ENCODE results near the gene MAP3K7CL.
"Not testable (repeated sequence)": the region's sequence is repeated elsewhere in the genome, so short reads cannot be mapped to it uniquely, and the experiment has no call there.

MAP3K7CL gene

GRCh38 chr21:29151931-29152330 lies 21.5 kb downstream of the MAP3K7CL start:
- Mint-ChIP-seq H3K27me3 (no peaks in the 10 kb centered on the region), H3K4me3 (no peak overlapping the region), H3K9me3 (no peaks in the 10 kb centered on the region), H3K27ac (no peak overlapping the region), H3K4me1 (no peaks in the 10 kb centered on the region), H3K36me3 (peaks cover 24% of the 10 kb centered on the region)
- no peak for ATAC-seq

GRCh38 chr21:29152916-29153315 lies 22.5 kb downstream of the MAP3K7CL start:
- H3K27me3 Mint-ChIP-seq: no peaks in the 10 kb centered on the region
- no peak overlapping the region for H3K4me3 Mint-ChIP-seq
- no peak for ATAC-seq
- H3K36me3 Mint-ChIP-seq: peaks cover 24% of the 10 kb centered on the region
- no peaks in the 10 kb centered on the region for H3K4me1 Mint-ChIP-seq
- no peak overlapping the region for H3K27ac Mint-ChIP-seq
- H3K9me3 Mint-ChIP-seq: no peaks in the 10 kb centered on the region

- Mint-ChIP-seq H3K4me1 (no peaks in the 10 kb centered on the region), H3K9me3 (no peaks in the 10 kb centered on the region), H3K4me3 (no peak overlapping the region), H3K27me3 (no peaks in the 10 kb centered on the region), H3K36me3 (peaks cover 24% of the 10 kb centered on the region), H3K27ac (no peak overlapping the region)
- no peak for ATAC-seq
Observed at GRCh38 chr21:29154270-29154669, 23.8 kb downstream of the MAP3K7CL start.

GRCh38 chr21:29155118-29155932 lies 24.9 kb downstream of the MAP3K7CL start:
- Mint-ChIP-seq H3K27me3 (no peaks in the 10 kb centered on the region), H3K4me1 (no peaks in the 10 kb centered on the region), H3K36me3 (peaks cover 25% of the 10 kb centered on the region), H3K27ac (no peak overlapping the region), H3K9me3 (no peaks in the 10 kb centered on the region), H3K4me3 (peak overlapping the region; percentile 38)
- no peak for ATAC-seq

GRCh38 chr21:29155933-29156260 lies 25.5 kb downstream of the MAP3K7CL start:
- H3K4me1 Mint-ChIP-seq: no peaks in the 10 kb centered on the region
- no peak overlapping the region for H3K4me3 Mint-ChIP-seq
- H3K27me3 Mint-ChIP-seq: no peaks in the 10 kb centered on the region
- H3K27ac Mint-ChIP-seq: no peak overlapping the region
- H3K36me3 Mint-ChIP-seq: peaks cover 26% of the 10 kb centered on the region
- no peak for ATAC-seq
- H3K9me3 Mint-ChIP-seq: no peaks in the 10 kb centered on the region

GRCh38 chr21:29157080-29157479 lies 26.6 kb downstream of the MAP3K7CL start:
- no peaks in the 10 kb centered on the region for H3K4me1 Mint-ChIP-seq

GRCh38 chr21:29159842-29160241 lies 29.4 kb downstream of the MAP3K7CL start:
- Mint-ChIP-seq H3K27ac (no peak overlapping the region), H3K27me3 (no peaks in the 10 kb centered on the region), H3K9me3 (no peaks in the 10 kb centered on the region), H3K4me3 (no peak overlapping the region), H3K4me1 (peaks cover 5% of the 10 kb centered on the region), H3K36me3 (peaks cover 17% of the 10 kb centered on the region)
- ATAC-seq: no peak

More at GRCh38 chr21:29157080-29157479, 26.6 kb downstream of the MAP3K7CL start:
- H3K36me3 Mint-ChIP-seq: peaks cover 26% of the 10 kb centered on the region
- no peaks in the 10 kb centered on the region for H3K27me3 Mint-ChIP-seq
- no peak overlapping the region for H3K4me3 Mint-ChIP-seq
- H3K27ac Mint-ChIP-seq: no peak overlapping the region
- no peak for ATAC-seq
- no peaks in the 10 kb centered on the region for H3K9me3 Mint-ChIP-seq

GRCh38 chr21:29162825-29163224 lies 32.4 kb downstream of the MAP3K7CL start:
- peak overlapping the region; percentile 54 for H3K27ac Mint-ChIP-seq
- H3K9me3 Mint-ChIP-seq, H3K4me1 Mint-ChIP-seq, H3K27me3 Mint-ChIP-seq, ATAC-seq, H3K4me3 Mint-ChIP-seq: not testable (repeated sequence)
- H3K36me3 Mint-ChIP-seq: peaks cover 17% of the 10 kb centered on the region

- Mint-ChIP-seq H3K4me1 (peaks cover 5% of the 10 kb centered on the region), H3K9me3 (no peaks in the 10 kb centered on the region), H3K36me3 (peaks cover 17% of the 10 kb centered on the region), H3K27me3 (no peaks in the 10 kb centered on the region), H3K4me3 (no peak overlapping the region), H3K27ac (peak overlapping the region; percentile 54)
- no peak for ATAC-seq
Observed at GRCh38 chr21:29163341-29164115, 33.1 kb downstream of the MAP3K7CL start.

- no peak overlapping the region for H3K27ac Mint-ChIP-seq
- peaks cover 5% of the 10 kb centered on the region for H3K4me1 Mint-ChIP-seq
- H3K36me3 Mint-ChIP-seq: peaks cover 17% of the 10 kb centered on the region
- H3K27me3 Mint-ChIP-seq: no peaks in the 10 kb centered on the region
- H3K9me3 Mint-ChIP-seq: no peaks in the 10 kb centered on the region
- H3K4me3 Mint-ChIP-seq: no peak overlapping the region
- ATAC-seq: no peak
Observed at GRCh38 chr21:29164323-29164942, 34.0 kb downstream of the MAP3K7CL start.

- Mint-ChIP-seq H3K36me3 (peaks cover 6% of the 10 kb centered on the region), H3K4me1 (peaks cover 14% of the 10 kb centered on the region), H3K9me3 (no peaks in the 10 kb centered on the region), H3K4me3 (no peak overlapping the region), H3K27me3 (no peaks in the 10 kb centered on the region), H3K27ac (no peak overlapping the region)
- ATAC-seq: no peak
Observed at GRCh38 chr21:29166323-29166722, 35.9 kb downstream of the MAP3K7CL start.

- ATAC-seq: no peak
- H3K4me3 Mint-ChIP-seq: no peak overlapping the region
- peaks cover 3% of the 10 kb centered on the region for H3K36me3 Mint-ChIP-seq
- no peak overlapping the region for H3K27ac Mint-ChIP-seq
- no peaks in the 10 kb centered on the region for H3K27me3 Mint-ChIP-seq
- no peaks in the 10 kb centered on the region for H3K9me3 Mint-ChIP-seq
- H3K4me1 Mint-ChIP-seq: peaks cover 20% of the 10 kb centered on the region
Observed at GRCh38 chr21:29166853-29167252, 36.4 kb downstream of the MAP3K7CL start.

- peaks cover 20% of the 10 kb centered on the region for H3K4me1 Mint-ChIP-seq
- H3K9me3 Mint-ChIP-seq, H3K36me3 Mint-ChIP-seq, ATAC-seq, H3K27ac Mint-ChIP-seq, H3K4me3 Mint-ChIP-seq, H3K27me3 Mint-ChIP-seq: not testable (repeated sequence)
Observed at GRCh38 chr21:29167481-29167880, 37.0 kb downstream of the MAP3K7CL start.

- Mint-ChIP-seq H3K27me3 (no peaks in the 10 kb centered on the region), H3K4me3 (no peak overlapping the region), H3K27ac (no peak overlapping the region), H3K36me3 (peaks cover 4% of the 10 kb centered on the region), H3K9me3 (no peaks in the 10 kb centered on the region), H3K4me1 (peaks cover 15% of the 10 kb centered on the region)
- no peak for ATAC-seq
Observed at GRCh38 chr21:29168891-29169315, 38.5 kb downstream of the MAP3K7CL start.

- peak overlapping the region; percentile 18 for H3K4me3 Mint-ChIP-seq
- H3K36me3 Mint-ChIP-seq: peaks cover 12% of the 10 kb centered on the region
- ATAC-seq: no peak
- H3K9me3 Mint-ChIP-seq: no peaks in the 10 kb centered on the region
- peaks cover 26% of the 10 kb centered on the region for H3K4me1 Mint-ChIP-seq
- no peaks in the 10 kb centered on the region for H3K27me3 Mint-ChIP-seq
- no peak overlapping the region for H3K27ac Mint-ChIP-seq
Observed at GRCh38 chr21:29170944-29171343, 40.5 kb downstream of the MAP3K7CL start.
